HG03175 (cell line): ENCODE measurements around the gene ANKS1B.

Source experiments
- ATAC-seq: cut with Tn5 transposase; IDR thresholded peaks from one replicate; pipeline ENCODE4 v1.9.1; 2021; ENCODE audit warnings: mild to moderate bottlenecking, moderate library complexity; ENCODE audit not compliant: unreplicated experiment

Gene ANKS1B

DNA sequence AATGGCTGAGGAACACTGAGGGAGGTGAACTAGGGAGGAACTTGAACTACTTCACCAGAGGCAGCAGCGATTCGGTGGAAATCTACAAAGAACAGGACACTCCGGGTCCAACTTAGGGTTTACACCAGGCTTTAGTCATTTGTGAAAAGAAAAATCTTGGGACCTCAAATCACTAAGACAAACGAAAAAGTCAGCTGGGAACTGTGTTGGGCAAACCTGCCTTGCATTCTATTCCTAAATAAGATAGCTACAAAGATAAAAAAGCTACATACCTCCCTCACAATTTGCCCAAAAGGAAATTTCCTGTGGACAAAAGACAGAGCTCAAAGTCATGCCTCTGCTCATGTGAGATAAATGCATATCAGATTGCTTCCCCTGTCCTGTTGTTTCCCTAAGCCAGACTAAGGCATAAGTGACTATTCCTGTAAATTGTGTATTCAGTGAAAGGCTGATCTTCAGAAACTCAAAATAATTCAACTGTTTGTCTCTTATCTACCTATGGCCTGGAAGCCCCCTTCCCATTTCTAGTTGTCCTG, 1233.1 kb downstream of the ANKS1B start:
- no peak for ATAC-seq

DNA sequence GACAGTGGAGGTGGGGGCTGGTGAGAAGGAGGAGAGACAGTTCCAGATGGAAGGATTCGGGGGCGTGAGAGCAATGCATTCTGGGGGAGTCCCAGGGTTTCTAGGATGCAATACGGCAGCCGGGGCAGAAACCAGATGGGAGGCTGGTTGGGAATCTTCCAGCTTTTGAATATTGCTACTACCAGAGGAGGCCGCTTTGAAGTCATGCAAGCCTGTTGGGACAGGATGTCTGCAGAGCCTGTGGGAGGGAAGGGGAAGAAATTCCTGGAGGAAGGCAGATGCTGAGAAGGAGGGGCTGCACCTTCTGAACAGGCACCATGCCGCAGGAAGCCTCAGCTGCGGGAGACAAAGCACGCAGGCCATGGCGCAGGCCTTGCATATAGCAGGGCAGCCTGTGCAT, 1234.2 kb downstream of the ANKS1B start:
- ATAC-seq: no peak

DNA sequence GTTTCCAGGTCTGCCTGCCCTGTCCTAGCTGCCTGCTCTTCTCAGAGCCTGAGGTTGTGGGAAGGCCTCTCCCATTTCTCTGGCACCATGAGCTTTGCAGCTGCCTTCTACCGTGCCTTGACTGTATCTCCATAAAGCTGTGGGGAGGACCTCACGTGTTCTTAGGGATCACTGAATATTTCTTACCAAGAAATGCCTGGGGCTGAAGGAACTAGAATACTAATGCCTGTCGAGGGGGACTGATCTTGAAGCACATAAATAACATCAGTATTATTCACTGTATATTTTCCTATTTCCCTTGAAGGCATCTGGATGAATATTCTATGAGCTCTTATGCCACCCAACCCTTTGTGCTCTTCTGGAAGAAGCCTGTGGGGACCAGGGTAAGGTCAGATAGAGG, 1236.3 kb downstream of the ANKS1B start:
- no peak for ATAC-seq

DNA sequence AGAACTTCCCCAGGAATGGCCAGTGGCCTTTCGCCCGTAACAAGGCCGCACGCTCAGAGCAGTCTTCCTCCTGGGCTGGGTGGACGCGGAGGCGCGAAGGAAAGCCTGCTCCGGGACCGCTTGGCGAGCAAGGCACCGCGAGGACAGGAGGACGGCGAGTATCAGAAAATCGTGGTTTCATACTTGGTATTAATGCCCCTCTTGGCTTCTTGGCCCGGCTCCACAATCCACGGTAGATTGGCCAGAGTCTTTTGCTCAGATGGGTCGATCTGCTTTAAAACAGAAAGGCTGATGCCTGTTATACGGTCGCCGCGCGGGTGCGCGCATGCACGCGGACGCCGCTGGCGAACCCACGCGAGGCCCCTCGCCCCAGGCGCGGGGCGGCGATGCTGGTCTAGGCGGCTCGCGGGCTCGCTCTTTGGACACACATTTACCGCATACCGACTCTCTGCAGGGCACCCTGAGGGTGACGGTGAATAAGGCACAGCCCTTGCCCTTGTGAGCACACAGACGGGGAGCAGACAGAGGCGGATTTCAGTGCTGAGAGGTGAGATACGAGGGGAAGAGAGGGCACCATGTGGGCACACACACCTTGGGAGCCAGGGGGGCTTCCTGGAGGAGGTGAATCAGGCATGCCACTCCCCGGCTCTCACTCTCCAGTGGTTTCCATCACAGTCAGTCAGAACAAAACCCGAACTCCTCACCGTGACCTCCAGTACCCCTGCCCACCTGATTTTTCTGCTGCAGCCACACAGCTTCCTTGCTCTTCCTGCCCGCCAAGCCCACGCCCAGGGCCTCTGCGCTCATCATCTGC, 1239.0 kb downstream of the ANKS1B start:
- peak; percentile 60 for ATAC-seq

DNA sequence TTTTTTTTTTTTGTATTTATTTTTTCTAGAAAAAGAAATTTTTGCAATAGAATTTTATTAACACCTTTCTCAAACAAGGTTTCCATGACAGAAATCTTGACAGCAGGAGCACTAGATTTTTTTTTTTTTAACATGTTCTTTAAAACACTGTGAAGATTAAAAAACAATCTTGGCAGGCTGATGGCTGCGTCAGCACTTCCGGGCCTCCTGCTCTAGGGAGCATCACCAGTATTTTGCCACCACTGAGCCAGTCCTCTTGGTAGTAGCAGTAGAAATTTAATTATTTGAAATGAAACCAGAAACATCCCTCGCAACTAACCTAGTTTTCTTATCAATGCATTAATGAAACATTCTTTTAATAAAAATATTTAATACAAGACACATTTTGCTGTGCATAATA, 1240.1 kb downstream of the ANKS1B start:
- ATAC-seq: no peak

DNA sequence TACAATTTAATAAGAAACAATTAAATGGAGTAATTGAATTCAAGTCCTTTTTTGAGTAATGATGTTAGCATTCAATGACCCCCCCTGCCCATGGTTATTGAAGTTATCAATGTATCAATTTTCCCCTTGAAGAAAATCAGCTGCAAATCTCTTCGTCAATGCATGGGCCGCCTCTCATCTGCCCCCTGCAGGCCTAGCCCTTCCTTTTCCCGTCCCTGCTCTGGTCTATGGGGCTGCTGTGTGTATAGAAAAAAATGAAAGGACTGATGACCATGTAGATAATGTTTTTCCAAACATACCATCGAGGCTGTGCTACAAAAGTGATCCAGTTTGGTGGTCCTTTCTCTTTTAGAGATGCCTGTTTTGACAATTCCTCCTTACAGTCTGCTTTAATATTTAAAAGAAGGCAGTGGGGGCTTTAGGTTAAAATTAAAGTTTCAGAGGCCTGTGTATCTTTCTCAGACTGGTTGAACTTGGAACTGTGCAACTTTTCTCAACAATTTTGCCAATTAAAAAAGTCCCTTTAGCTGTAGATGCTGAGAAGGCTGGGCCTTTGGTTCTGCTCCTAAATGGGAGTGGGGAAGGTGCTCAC, 1241.3 kb downstream of the ANKS1B start:
- peak; percentile 59 for ATAC-seq

DNA sequence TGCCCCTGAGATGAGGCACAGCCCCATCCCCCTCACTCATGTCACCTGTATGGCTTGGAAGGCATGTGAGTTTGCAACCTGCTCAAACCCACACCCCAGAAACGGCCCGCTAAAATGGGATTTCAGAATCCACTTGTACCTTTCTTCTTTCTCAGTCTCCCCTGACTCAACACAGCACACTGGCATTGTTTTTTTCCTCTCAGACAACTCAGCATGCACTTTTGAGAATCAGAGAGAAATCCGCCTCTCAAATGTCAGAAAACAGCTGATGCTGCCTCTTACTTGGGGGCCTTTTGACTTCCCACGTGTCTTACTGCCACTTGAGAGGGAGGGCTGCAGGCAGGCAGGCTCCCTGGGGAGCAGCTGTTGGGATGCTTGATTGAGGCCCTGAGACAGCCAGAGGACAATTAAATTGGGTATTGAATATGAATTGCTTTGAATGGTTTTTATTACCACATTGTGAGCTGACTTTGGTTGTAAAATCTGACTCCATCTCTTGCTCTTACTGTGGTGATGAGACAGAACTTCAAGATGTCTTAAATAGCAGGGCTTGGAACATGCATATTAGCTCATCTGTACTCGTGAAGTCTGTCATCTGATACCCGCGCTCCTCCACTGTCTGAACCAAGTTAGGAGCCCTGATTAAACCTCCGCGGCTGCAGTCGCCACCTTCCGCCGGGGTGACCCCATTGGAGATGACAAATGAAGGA, 1243.0 kb downstream of the ANKS1B start:
- no peak for ATAC-seq

DNA sequence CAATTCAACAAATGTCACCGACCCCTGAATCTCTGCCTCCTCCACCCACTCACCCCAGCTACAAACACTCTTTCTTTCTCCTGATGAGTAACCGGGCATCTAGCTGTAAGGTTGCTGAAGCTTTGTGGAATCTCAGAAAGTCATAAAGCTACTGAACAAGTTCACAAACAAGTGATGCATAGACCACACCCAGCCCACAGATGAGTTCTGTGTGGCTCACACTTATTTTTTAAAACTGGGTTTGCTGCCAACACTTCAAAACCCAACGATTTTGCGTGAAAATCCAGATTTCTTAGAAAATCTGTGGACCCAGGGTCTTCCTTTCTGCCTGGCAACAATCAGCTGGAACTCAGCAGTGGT, 1243.6 kb downstream of the ANKS1B start:
- ATAC-seq: no peak

DNA sequence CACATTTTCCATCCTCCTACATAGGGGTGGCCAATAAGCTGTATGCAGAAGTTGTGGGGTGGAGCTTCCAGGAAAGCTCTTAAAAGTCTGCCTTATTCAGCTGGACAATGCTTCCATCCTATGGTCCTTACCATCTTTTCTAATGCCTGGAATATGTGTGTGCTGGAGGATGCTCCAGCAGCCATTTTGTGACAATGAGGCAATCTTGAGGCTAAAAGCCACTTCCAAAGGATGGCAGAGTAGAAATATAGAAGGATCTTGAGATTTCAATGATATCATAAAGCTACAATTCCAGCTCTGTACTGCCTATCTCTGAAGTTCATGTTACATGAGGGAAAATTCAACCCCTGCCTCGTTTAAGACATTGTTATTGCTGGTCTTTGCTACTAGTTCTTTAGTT, 1244.0 kb downstream of the ANKS1B start:
- no peak for ATAC-seq

DNA sequence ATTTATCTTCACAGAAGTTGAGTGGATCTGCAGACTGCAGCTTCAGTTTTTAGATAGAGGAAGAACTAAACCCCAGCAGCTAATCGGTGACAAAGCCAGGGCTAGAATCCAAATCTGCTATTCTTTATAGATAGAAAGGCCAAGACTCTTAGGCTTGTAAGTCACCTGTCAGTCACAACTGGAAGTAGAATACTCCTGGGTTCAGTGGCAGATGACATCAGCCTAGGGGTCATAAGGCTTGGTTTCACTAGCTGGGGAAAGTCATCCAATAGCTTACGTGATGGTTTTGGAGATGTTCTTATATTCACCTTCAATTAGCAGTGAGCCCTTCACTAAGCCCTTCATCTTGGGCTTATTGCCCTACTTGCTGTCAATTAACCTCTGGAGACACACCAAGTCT, 1246.2 kb downstream of the ANKS1B start:
- no peak for ATAC-seq

DNA sequence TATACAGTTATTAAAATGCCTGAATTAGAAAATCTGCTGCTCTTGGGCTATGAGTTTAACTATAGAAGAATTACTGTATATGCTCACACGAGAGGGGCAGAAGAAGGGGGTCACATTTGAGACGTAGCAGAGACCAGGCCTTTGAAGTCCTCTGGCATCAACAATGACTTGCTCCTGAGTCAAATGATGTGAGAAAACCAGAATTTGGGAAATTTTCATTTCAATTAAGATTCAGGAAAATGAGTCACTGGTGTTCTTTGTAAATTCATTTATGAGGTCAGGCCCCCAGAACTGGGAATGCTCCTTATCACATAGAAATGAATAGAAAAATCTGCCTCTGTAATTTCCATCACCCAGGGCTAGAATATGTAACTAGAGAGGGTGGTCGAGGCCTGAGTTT, 1246.7 kb downstream of the ANKS1B start:
- no peak for ATAC-seq

DNA sequence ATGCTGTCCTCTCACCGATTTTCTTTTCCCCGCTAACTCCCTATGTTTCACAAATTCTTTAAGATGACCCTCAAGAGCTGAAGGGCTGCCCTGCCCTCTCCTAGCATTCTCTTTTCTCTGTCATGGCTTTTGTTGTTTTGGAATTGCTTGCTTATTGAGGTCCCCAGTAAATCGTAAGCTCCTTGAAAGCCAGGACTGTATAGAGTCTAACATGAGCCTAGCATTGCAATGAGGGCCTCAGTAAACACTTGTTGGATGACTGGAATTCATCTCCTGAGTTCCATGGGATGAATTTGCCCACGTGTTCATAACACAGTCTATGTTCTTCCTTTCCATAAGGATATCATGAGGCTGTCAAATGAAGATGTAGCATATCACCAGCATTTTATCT, 1247.4 kb downstream of the ANKS1B start:
- no peak for ATAC-seq

DNA sequence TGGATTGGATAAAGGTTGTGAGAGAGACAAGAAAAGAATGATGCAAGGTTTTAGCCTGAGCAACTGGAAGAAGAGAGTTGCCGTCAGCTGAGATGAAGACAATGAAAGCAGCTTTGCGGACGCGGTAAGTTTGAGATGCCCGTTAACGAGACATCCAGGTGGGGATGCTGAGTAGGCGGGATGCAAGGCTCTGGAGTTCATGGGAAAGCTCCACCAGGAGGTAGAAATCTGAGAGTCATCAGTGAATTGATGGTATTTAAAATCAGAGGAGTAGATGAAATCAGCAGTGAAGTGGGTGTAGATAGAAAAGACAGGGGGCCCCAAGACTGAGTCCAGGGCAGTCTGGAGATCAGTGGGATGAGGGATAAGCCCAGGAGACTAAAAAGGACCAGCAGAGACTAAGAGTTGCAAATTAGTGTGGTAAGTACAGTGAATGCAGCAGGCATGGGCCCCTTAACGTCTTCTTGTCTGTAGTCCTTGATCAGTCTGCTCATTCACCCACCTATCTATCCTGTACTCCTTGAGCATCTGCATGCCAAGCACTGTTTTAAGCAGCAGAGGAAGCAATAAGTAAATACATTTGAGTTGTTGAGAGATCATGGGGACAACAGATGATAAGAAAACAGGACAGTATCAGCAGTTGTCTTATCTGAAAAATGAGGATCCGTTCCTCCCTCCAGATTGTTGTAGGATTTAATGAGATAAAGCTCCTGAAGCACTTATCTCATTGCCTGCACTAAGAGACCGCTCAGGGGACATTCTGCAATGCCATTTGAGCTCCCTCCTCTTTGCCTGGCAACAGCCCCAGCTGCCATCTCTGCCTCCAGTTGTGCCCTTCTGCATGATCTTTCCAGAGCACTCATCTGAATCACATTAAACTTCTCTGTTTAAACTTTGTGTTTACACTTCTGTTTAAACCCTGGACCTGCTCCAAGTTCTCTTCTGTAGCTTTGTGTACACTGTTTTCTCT, 1248.1 kb downstream of the ANKS1B start:
- ATAC-seq: no peak

DNA sequence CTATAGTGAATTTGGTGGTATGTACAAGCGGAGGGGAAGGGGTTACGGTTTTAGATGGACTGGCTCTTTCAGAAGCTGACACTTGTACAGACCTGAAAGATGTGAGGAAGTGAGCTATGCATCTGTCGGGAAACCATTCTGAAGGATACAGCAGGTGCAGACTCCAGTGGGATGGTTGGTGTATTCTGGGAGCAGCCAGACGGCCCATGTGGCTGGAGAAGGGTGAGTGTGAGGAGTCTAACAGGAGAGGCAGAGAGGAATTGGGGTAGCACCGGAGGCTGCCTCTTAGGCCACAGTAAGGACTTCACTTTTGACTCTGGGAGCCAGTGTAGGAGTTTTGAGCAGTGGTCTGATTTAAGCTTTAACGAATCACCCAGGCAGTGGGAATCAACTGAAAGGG, 1248.9 kb downstream of the ANKS1B start:
- ATAC-seq: no peak

DNA sequence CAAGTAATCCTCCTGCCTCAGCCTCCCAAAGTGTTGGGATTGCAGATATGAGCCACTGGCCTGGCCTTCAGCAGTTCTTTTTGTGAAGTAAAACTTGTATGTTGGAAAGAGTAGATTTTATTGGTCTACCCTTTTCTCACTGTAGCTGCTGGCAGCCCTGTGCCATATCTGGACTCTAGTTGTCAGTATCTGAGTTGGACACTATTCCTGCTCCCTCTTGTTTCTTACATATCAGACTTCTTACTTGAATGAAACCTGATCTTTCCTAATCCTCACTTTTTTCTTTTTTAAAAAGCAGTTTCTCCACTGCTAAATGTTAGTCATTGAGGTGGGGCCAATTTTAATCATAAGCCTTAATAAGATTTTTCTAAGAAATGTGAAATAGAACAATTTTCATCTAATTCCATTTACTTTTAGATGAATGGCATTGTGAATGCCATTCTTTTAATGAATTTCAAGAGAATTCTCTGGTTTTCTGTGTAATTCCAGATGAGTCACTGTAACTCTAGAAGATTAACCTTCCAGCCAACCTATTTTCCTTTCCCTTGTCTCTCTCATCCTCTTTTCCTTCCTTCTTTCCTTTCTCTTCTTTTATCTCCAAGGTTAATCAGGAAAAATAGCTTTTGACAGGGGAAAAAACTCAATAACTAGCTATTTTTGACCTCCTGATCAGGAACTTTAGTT, 1250.9 kb downstream of the ANKS1B start:
- no peak for ATAC-seq

DNA sequence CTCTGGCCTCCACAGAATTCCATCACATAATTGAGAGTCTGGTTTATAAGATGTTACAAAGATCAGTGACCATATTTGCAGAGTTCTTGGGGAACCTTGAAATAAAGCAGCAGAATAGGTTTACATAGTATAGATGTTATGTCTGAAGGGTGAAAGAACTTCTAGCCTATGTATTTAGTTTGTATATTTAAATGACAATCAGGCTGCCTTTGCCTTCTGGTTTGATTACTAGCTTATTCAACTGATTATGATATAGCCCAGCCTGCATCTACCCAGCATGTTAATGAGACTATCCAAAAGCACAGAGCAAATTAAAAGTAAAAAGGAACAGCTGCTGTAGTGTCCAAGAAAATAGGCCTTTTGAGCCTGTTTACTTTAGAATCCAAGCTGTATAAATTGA, 1254.3 kb downstream of the ANKS1B start:
- ATAC-seq: no peak

DNA sequence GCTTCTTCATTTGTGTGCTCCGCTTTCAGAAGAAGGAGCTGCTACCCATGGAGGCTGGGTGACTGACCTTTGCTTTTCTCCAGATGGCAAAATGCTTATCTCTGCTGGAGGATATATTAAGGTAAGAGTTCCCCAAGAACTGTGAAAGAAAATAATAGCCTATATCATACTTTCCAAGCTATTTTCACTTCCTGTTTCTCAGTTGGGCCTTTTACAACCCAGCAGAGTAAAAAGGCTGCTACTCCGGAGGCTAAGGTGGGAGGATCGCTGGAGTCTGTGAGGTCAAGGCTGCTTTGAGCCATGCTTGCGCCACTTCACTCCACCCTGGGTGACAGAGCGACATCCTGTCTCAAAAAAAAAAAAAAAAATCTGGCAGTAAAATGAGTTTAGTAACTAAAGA, 1257.5 kb downstream of the ANKS1B start:
- ATAC-seq: no peak

DNA sequence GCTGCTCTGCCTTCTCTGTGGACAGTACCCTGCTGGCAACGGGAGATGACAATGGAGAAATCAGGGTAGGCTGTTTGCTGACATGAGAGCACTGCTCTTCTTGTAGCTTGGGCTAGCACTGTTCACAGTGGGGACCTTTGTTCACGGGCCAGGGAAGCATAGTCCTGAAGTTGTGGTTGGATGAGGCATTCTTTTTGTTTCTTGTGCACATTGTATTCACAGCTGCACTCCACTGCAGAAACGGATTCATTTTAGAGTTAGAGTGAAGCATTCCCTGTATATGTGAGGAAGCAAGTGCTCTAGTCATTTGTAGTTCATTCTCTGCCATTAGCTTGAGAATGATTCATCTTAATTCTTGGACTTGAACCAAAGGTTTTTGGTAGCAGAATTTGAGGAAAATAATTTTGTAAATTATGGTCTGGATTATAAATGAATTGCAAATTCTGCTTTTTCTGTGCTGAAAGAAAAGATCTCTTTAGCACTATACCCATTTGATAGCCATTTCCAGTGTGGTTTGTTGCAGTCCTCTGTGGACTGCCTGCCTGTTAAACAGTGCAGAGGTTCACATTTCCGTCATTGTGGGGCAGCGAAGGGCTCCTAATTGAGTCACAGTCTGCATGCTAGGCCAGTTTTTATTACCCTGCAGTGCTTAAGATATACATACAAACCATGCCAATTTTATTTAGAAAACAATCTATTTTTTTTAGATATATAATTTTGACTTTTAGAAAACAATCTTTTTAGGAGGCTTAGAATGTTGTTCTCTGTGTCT, 1259.1 kb downstream of the ANKS1B start:
- ATAC-seq: peak; percentile 92

DNA sequence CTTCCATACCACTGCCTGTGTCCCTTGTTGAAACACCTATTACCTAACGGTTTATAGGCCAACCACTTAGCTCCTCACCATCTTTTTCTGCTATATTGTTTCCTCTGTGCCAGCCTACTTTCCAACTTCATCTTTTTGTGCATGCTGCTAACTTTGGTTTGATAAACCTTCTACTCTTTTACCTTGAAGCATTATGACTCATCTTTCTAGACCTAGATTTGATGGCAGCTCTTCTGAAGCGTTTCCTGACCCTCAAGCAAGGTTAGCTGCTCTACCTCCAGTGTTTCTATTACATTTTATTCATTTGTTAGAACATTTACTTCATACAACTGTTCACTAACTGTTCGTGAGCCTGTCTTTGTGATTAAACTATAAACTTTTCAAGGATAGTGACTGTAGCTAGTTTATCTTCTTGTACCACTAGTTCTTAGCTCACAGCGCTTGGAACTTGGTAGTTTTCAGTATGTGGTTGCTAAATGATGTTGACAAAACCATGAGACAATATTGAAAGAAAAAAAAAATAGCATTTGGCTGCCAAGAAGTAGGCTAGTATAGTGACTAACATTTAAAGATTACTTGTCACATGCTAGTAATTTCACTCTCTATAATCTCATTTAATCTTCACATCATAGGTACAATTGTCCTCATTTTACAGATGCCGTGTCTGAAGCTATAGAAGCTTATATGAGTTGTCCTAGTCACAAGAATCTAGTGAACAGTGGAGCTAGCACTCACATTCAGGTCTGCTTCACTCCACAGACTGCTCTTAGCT, 1260.2 kb downstream of the ANKS1B start:
- ATAC-seq: no peak
